ENCODE data around the gene SLC44A5. TPM values are rescaled to one million over a fixed set of nuclear protein-coding genes. Genes with fewer than 3 reads are reported as not detected.

SLC44A5 gene
- total and polyA plus RNA-seq, 2 experiments from 2014 or later: 3.3 to 11.7 TPM

DNA sequence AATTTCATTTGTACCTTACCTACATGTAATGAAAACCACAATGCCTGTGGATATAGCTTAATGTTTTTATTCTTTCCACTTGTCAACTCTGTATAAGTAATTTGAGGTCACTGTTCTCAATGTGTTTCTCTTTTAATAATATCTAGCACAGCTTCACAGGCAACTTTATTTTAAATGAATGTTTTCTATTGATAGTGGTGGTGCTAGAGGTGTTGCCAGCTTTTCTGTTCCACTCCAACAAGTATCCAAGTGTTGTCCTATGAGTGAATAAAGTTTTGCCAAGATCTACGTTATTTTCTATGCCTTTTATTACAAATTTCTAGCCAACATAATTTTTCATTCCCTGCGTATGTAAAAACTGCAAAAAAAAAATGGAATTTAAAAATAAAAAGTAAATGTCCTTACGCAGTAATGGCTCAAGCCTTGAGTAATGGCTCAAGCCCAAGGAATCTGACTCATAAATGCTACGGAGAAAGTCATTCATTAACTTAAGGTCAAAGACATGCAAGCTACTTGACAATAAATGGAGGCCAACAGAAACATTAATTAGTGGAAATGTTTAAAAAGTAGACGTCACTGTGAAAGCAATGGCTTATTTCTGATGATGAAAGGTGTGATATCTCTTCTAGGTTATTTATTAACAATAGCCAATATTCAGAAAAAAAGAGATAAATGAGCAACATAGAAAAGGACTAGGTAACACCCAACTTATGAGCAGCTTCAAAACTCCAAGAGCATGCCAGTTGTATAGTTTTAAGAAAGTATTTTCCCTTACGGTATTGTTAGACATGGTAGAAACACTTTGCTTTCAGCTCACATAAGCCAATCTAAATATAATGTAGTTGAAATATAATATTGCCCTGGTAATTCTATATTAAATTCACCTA lies 71.4 kb downstream of the SLC44A5 start:
- H3F3A ChIP-seq (replicated peaks; ENCODE audit: low read depth): no peaks in the 10 kb centered on the region
- ATAC-seq: no peak
- TF ChIP-seq NANOG (IDR thresholded peaks at IDR 0.05; ENCODE audit: borderline replicate concordance): no peak
- TF ChIP-seq, protein P1, sequence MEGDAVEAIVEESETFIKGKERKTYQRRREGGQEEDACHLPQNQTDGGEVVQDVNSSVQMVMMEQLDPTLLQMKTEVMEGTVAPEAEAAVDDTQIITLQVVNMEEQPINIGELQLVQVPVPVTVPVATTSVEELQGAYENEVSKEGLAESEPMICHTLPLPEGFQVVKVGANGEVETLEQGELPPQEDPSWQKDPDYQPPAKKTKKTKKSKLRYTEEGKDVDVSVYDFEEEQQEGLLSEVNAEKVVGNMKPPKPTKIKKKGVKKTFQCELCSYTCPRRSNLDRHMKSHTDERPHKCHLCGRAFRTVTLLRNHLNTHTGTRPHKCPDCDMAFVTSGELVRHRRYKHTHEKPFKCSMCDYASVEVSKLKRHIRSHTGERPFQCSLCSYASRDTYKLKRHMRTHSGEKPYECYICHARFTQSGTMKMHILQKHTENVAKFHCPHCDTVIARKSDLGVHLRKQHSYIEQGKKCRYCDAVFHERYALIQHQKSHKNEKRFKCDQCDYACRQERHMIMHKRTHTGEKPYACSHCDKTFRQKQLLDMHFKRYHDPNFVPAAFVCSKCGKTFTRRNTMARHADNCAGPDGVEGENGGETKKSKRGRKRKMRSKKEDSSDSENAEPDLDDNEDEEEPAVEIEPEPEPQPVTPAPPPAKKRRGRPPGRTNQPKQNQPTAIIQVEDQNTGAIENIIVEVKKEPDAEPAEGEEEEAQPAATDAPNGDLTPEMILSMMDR (conservative IDR thresholded peaks at IDR 0.05; ENCODE audit: low read depth in 2 of 2): no peak
- TF ChIP-seq CREB1 (CRISPR knock-in tag; IDR thresholded peaks at IDR 0.05; ENCODE audit: low read depth): no peak
- TF ChIP-seq EZH2phosphoT487 (IDR thresholded peaks at IDR 0.05; ENCODE audit: unreplicated experiment): no peak
- TF ChIP-seq, protein P2, sequence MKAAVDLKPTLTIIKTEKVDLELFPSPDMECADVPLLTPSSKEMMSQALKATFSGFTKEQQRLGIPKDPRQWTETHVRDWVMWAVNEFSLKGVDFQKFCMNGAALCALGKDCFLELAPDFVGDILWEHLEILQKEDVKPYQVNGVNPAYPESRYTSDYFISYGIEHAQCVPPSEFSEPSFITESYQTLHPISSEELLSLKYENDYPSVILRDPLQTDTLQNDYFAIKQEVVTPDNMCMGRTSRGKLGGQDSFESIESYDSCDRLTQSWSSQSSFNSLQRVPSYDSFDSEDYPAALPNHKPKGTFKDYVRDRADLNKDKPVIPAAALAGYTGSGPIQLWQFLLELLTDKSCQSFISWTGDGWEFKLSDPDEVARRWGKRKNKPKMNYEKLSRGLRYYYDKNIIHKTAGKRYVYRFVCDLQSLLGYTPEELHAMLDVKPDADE (IDR thresholded peaks at IDR 0.05): no peak
- TF ChIP-seq STAT1 (IDR thresholded peaks at IDR 0.05; ENCODE audit: unreplicated experiment): no peak
- no peak for TF ChIP-seq ZNF114 (CRISPR knock-in tag; IDR thresholded peaks at IDR 0.05)
- no peak for TF ChIP-seq EZH2 (IDR thresholded peaks at IDR 0.05; ENCODE audit: low read depth, unreplicated experiment)
- TF ChIP-seq, protein P3, sequence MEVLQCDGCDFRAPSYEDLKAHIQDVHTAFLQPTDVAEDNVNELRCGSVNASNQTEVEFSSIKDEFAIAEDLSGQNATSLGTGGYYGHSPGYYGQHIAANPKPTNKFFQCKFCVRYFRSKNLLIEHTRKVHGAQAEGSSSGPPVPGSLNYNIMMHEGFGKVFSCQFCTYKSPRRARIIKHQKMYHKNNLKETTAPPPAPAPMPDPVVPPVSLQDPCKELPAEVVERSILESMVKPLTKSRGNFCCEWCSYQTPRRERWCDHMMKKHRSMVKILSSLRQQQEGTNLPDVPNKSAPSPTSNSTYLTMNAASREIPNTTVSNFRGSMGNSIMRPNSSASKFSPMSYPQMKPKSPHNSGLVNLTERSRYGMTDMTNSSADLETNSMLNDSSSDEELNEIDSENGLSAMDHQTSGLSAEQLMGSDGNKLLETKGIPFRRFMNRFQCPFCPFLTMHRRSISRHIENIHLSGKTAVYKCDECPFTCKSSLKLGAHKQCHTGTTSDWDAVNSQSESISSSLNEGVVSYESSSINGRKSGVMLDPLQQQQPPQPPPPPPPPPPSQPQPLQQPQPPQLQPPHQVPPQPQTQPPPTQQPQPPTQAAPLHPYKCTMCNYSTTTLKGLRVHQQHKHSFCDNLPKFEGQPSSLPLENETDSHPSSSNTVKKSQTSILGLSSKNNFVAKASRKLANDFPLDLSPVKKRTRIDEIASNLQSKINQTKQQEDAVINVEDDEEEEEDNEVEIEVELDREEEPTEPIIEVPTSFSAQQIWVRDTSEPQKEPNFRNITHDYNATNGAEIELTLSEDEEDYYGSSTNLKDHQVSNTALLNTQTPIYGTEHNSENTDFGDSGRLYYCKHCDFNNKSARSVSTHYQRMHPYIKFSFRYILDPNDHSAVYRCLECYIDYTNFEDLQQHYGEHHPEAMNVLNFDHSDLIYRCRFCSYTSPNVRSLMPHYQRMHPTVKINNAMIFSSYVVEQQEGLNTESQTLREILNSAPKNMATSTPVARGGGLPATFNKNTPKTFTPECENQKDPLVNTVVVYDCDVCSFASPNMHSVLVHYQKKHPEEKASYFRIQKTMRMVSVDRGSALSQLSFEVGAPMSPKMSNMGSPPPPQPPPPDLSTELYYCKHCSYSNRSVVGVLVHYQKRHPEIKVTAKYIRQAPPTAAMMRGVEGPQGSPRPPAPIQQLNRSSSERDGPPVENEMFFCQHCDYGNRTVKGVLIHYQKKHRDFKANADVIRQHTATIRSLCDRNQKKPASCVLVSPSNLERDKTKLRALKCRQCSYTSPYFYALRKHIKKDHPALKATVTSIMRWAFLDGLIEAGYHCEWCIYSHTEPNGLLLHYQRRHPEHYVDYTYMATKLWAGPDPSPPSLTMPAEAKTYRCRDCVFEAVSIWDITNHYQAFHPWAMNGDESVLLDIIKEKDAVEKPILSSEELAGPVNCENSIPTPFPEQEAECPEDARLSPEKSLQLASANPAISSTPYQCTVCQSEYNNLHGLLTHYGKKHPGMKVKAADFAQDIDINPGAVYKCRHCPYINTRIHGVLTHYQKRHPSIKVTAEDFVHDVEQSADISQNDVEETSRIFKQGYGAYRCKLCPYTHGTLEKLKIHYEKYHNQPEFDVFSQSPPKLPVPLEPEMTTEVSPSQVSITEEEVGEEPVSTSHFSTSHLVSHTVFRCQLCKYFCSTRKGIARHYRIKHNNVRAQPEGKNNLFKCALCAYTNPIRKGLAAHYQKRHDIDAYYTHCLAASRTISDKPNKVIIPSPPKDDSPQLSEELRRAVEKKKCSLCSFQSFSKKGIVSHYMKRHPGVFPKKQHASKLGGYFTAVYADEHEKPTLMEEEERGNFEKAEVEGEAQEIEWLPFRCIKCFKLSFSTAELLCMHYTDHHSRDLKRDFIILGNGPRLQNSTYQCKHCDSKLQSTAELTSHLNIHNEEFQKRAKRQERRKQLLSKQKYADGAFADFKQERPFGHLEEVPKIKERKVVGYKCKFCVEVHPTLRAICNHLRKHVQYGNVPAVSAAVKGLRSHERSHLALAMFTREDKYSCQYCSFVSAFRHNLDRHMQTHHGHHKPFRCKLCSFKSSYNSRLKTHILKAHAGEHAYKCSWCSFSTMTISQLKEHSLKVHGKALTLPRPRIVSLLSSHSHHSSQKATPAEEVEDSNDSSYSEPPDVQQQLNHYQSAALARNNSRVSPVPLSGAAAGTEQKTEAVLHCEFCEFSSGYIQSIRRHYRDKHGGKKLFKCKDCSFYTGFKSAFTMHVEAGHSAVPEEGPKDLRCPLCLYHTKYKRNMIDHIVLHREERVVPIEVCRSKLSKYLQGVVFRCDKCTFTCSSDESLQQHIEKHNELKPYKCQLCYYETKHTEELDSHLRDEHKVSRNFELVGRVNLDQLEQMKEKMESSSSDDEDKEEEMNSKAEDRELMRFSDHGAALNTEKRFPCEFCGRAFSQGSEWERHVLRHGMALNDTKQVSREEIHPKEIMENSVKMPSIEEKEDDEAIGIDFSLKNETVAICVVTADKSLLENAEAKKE (CRISPR knock-in tag; IDR thresholded peaks at IDR 0.05): no peak
- no peak for TF ChIP-seq JUNB (IDR thresholded peaks at IDR 0.05; ENCODE audit: unreplicated experiment)
- TF ChIP-seq POLR2AphosphoS5 (IDR thresholded peaks at IDR 0.05; ENCODE audit: low read depth): no peak
- TF ChIP-seq, protein P4, sequence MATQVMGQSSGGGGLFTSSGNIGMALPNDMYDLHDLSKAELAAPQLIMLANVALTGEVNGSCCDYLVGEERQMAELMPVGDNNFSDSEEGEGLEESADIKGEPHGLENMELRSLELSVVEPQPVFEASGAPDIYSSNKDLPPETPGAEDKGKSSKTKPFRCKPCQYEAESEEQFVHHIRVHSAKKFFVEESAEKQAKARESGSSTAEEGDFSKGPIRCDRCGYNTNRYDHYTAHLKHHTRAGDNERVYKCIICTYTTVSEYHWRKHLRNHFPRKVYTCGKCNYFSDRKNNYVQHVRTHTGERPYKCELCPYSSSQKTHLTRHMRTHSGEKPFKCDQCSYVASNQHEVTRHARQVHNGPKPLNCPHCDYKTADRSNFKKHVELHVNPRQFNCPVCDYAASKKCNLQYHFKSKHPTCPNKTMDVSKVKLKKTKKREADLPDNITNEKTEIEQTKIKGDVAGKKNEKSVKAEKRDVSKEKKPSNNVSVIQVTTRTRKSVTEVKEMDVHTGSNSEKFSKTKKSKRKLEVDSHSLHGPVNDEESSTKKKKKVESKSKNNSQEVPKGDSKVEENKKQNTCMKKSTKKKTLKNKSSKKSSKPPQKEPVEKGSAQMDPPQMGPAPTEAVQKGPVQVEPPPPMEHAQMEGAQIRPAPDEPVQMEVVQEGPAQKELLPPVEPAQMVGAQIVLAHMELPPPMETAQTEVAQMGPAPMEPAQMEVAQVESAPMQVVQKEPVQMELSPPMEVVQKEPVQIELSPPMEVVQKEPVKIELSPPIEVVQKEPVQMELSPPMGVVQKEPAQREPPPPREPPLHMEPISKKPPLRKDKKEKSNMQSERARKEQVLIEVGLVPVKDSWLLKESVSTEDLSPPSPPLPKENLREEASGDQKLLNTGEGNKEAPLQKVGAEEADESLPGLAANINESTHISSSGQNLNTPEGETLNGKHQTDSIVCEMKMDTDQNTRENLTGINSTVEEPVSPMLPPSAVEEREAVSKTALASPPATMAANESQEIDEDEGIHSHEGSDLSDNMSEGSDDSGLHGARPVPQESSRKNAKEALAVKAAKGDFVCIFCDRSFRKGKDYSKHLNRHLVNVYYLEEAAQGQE (IDR thresholded peaks at IDR 0.05; ENCODE audit: unreplicated experiment): no peak
- TF ChIP-seq ZNF331 (CRISPR knock-in tag; IDR thresholded peaks at IDR 0.05; ENCODE audit: low read depth): no peak
- no peak overlapping the region for H3K4me2 ChIP-seq
- no peaks in the 10 kb centered on the region for H4K20me1 ChIP-seq (replicated peaks; ENCODE audit: insufficient read depth)
- H2AFZ ChIP-seq: no peak overlapping the region
- H3K4me1 ChIP-seq (ENCODE audit: insufficient read depth): peaks cover 7% of the 10 kb centered on the region; the same call in 1 of the 2 replicates
- Mint-ChIP-seq H3K27ac (no peak overlapping the region), H3K4me3 (no peak overlapping the region), H3K9me3 (no peaks in the 10 kb centered on the region), H3K27me3 (ENCODE audit: insufficient read depth, low read depth, poor library complexity) (no peaks in the 10 kb centered on the region), H3K36me3 (ENCODE audit: low read depth) (no peaks in the 10 kb centered on the region), H3K4me1 (peaks cover 9% of the 10 kb centered on the region; the same call in 2 of the 3 replicates)
- H3K79me2 ChIP-seq (replicated peaks; ENCODE audit: insufficient read depth): no peaks in the 10 kb centered on the region
- H3K4me3 ChIP-seq: no peak overlapping the region
- no peaks in the 10 kb centered on the region for H3K9me2 ChIP-seq (ENCODE audit: insufficient read depth)
- H3K27ac ChIP-seq (ENCODE audit: low read depth): no peak overlapping the region
- no peak for DNase-seq (ENCODE audit: low spot score)
- H3K27me3 ChIP-seq (ENCODE audit: insufficient read depth): no peaks in the 10 kb centered on the region
- no peaks in the 10 kb centered on the region for H3K36me3 ChIP-seq (ENCODE audit: insufficient read depth)
